IPS-11a (cell line): ENCODE measurements around the gene BORCS8.

Source experiments
- H3K4me3 ChIP-seq: one replicate; pipeline ENCODE4 v1.5.1; 2013; ENCODE audit warnings: low read depth, low read length, control low read depth

BORCS8 gene

GRCh38 chr19:19214892-19215291 is 22.9 kb upstream of the BORCS8 start:
- H3K4me3 ChIP-seq: no peak overlapping the region

DNA sequence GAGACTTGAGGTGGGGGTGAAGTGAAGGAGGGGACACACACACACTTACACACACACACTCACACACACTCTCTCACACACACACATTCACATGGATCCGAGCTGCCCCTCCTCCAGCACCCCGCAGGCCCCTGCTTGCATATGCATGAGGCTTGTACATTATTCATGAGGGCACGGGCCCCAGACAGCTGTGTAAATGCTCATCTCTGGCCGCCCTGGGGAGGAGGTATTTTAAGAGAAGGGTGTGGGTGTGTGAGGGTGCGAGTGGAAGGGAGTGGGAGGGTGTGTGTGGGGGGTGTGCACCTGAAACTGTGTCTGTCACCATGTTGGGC is 22.2 kb upstream of the BORCS8 start:
- H3K4me3 ChIP-seq: no peak overlapping the region

GRCh38 chr19:19213426-19214158 is 21.6 kb upstream of the BORCS8 start:
- no peak overlapping the region for H3K4me3 ChIP-seq

DNA sequence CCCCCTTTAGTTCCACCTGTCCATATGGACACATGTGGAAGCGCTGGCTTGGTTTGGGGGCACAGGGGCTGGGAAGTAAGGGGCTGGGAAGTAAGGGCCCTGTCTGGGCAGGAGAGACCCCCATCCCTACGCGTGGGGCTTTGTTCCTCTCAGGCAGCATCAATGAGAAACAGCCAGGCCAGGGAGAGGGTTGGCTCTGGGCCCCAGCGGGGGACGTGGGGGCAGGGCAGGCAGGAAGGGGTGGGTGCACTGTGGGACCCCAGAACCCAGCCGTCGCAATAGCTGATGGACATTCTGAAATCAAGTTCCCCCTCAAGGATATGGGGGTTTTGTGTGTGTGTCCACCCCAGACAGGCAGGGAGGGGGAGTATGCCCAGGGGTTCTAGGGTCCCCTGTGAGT is 21.0 kb upstream of the BORCS8 start:
- no peak overlapping the region for H3K4me3 ChIP-seq

DNA sequence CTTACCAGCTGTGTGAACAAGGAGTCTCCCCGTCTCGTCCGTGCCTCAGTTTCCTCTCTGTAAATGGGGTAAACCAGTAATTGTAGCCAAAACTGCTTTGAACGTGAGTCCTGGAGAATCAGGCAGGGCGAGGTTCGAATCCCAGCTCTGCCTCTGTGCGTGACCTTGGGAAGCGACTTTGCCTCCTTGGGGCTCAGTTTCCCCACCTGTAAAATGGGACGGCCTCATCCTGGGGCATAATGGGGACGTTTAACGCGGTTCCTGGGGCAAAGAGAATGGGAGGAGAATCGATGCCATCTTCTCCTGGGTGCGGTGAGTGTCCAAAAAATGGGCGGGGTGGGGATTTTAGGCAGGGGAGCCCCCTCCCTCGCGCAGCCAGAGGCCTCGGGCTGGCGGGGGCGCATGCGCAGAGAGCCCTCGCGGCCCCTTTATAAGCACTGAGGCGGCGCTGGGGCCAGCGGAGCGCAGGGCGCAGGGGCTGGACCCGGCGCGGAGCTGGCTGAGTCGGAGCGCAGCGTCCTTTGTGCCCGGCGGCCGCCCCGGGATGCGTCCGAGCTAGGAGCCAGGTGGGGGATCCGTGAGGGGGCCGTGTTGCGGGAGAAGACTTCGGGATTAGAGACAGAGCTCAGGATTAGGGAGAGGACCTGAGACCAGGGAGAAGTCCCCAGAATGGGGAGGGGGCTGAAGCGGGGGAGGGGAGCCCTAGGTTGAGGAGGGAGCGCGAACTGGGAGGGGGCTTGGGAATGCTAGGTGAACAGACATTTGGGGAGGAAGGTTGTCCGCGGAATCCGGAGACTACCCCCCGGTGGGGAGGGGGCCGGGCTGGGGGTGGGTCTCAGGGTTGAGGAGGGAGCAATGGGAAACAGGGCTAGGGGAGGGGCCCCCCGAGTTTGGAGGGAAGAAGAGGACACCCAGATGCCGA is 19.8 kb upstream of the BORCS8 start, which contains the start of gene NCAN:
TSS of gene NCAN (plus strand) at position 460 of the 922 bp plus-strand sequence. CDS start 4,996 bp downstream, outside the sequence.
- H3K4me3 ChIP-seq: peak within 1 kb of the TSS; percentile 53

- H3K4me3 ChIP-seq: no peak overlapping the region
Measured at GRCh38 chr19:19209372-19209771, 17.4 kb upstream of the BORCS8 start.

GRCh38 chr19:19207637-19208572 is 16.0 kb upstream of the BORCS8 start:
- no peak overlapping the region for H3K4me3 ChIP-seq

- no peak overlapping the region for H3K4me3 ChIP-seq
Measured at GRCh38 chr19:19206938-19207337, 15.0 kb upstream of the BORCS8 start.

GRCh38 chr19:19205416-19206410 is 13.8 kb upstream of the BORCS8 start:
- no peak overlapping the region for H3K4me3 ChIP-seq

DNA sequence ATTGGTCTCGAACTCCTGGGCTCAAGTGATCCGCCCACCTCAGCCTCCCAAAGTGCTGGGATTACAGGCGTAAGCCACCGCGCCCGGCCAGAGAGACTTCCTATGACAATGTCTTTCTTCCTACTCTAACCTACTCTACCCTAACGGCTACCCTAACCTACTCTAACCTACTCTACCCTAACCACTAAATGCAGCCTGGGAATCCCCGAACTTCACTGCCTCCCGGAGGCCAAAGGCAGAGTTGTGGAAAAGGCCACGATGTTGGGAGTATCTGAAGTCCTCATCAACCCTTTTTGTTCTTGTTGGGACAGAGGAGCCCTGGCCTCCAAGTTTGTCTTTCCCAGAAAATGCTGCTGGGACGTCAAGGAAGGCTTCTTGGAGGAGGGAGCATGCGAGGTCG is 12.2 kb upstream of the BORCS8 start:
- H3K4me3 ChIP-seq: no peak overlapping the region

DNA sequence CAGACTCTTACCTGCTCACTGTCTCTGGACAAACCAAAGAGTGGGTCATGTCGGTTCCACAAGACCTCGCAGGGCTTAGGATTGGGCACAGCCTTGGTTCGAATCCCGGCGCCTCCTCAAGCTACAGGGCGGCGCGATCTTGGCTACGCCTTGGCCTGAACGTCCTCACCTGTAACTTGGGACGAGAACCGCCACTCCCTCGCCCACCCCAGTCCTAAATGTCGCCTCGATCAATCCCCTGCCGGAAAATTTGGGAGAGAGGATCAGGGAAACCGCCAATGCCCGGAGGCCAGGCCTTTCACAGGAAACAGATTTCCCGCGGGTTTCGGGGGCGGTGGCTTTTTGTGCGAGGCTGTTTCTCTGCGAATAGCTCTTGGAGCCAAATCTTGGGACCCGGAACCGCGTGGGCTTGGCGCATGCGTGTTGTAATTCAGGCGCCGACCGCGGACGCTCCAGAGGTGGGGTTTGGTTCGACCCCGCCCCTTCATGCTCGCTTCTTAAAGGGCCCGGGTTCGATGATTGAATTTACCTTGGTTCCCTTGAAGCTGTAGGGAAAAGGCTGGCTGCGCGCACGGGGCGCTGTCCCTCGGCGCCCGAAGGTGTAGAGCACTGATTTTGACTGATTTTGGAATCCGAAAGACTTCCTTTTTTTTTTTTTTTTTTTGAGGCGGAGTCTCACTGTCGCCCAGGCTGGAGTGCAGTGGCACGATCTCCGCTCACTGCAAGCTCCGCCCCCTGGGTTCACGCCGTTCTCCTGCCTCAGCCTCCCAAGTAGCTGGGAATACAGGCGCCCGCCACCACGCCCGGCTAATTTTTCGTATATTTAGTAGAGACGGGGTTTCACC is 11.3 kb upstream of the BORCS8 start, which contains the start of gene NR2C2AP:
TSS of gene NR2C2AP (minus strand) at position 403 of the 845 bp plus-strand sequence. CDS start at position 49, 354 bp downstream.
- peak within 1 kb of the TSS; percentile 66 for H3K4me3 ChIP-seq

DNA sequence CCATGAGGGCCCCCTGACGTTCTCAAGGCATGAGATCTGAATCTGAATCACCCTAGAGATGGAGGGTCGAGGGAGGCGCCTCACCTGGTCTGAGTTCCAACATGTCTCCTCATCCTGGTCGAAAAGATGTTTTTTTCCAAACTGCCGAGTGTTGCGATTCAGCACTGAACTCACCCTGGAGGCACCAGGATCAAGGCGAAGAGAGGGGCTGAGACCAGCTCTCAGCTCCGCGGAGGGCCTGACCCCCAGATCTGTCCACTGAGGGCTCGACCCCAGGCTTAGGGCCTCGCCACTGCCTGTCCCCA is 10.7 kb upstream of the BORCS8 start:
- H3K4me3 ChIP-seq: peak overlapping the region; percentile 66

- H3K4me3 ChIP-seq: no peak overlapping the region
Measured at GRCh38 chr19:19201697-19202630, 10.0 kb upstream of the BORCS8 start.

- H3K4me3 ChIP-seq: no peak overlapping the region
Measured at GRCh38 chr19:19193926-19194325, 2.0 kb upstream of the BORCS8 start.

DNA sequence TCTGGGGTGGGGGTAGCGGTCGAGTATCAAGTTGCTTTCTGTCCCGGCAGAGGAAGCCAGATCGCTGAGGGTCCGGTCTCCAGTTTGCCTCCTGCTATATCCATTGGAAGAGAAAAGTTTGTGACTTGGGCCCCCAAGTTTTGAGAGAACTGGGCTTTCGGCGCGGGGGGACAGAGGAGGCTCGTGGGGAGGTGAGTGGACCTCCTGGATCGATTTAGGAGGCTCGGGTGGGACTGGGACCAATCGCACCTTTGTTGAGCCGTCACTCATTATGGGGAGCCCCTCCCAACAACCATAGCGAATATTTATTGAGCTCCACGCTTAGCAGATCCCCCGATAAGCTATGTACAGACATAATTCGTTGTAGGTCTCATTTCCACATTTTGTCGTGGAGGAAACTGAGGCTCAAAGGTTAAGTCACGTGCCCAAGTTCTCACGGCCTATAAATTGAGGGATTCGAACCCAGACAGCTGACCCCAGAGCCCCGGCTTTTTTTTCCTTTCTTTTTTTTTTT is 1.0 kb upstream of the BORCS8 start:
- H3K4me3 ChIP-seq: peak overlapping the region; percentile 74

GRCh38 chr19:19191768-19192077 is 229 bp downstream of the BORCS8 start:
- H3K4me3 ChIP-seq: peak overlapping the region; percentile 96

- no peak overlapping the region for H3K4me3 ChIP-seq
Measured at GRCh38 chr19:19186742-19187141, 5.2 kb downstream of the BORCS8 start.
